ENCODE measurements around the gene PCNX2.

The PCNX2 gene

GRCh38 chr1:233063462-233063861 lies 232.1 kb downstream of the PCNX2 start:
- no peak for DNase-seq (ENCODE audit: low read depth)

- no peak for DNase-seq (ENCODE audit: low read depth)
Observed at GRCh38 chr1:233061265-233061664, 234.3 kb downstream of the PCNX2 start.

GRCh38 chr1:233060461-233060994 lies 235.0 kb downstream of the PCNX2 start:
- no peak for DNase-seq (ENCODE audit: low read depth)

- DNase-seq (ENCODE audit: low read depth): no peak
Observed at GRCh38 chr1:233057836-233058235, 237.7 kb downstream of the PCNX2 start.

- DNase-seq (ENCODE audit: low read depth): no peak
Observed at GRCh38 chr1:233055879-233056641, 239.5 kb downstream of the PCNX2 start.

GRCh38 chr1:233045588-233045987 lies 249.9 kb downstream of the PCNX2 start:
- no peak for DNase-seq (ENCODE audit: low read depth)

- no peak for DNase-seq (ENCODE audit: low read depth)
Observed at GRCh38 chr1:233042834-233043233, 252.7 kb downstream of the PCNX2 start.

GRCh38 chr1:233040494-233040893 lies 255.0 kb downstream of the PCNX2 start:
- DNase-seq (ENCODE audit: low read depth): no peak

- no peak for DNase-seq (ENCODE audit: low read depth)
Observed at GRCh38 chr1:233038581-233038980, 256.9 kb downstream of the PCNX2 start.

GRCh38 chr1:233037843-233038242 lies 257.7 kb downstream of the PCNX2 start:
- no peak for DNase-seq (ENCODE audit: low read depth)

GRCh38 chr1:233034836-233035235 lies 260.7 kb downstream of the PCNX2 start:
- no peak for DNase-seq (ENCODE audit: low read depth)

GRCh38 chr1:233033361-233033760 lies 262.2 kb downstream of the PCNX2 start:
- DNase-seq (ENCODE audit: low read depth): peak; percentile 39

GRCh38 chr1:233032916-233033315 lies 262.6 kb downstream of the PCNX2 start:
- no peak for DNase-seq (ENCODE audit: low read depth)

GRCh38 chr1:233031521-233031920 lies 264.0 kb downstream of the PCNX2 start:
- DNase-seq (ENCODE audit: low read depth): no peak

GRCh38 chr1:233027046-233027445 lies 268.5 kb downstream of the PCNX2 start:
- DNase-seq (ENCODE audit: low read depth): no peak

- DNase-seq (ENCODE audit: low read depth): no peak
Observed at GRCh38 chr1:233025567-233025966, 270.0 kb downstream of the PCNX2 start.

GRCh38 chr1:233025157-233025556 lies 270.4 kb downstream of the PCNX2 start:
- DNase-seq (ENCODE audit: low read depth): no peak

GRCh38 chr1:233024199-233024598 lies 271.3 kb downstream of the PCNX2 start:
- no peak for DNase-seq (ENCODE audit: low read depth)

- no peak for DNase-seq (ENCODE audit: low read depth)
Observed at GRCh38 chr1:233022246-233022645, 273.3 kb downstream of the PCNX2 start.

GRCh38 chr1:233020426-233020825 lies 275.1 kb downstream of the PCNX2 start:
- no peak for DNase-seq (ENCODE audit: low read depth)

- DNase-seq (ENCODE audit: low read depth): no peak
Observed at GRCh38 chr1:233019778-233020325, 275.7 kb downstream of the PCNX2 start.

GRCh38 chr1:233019083-233019482 lies 276.4 kb downstream of the PCNX2 start:
- no peak for DNase-seq (ENCODE audit: low read depth)

- no peak for DNase-seq (ENCODE audit: low read depth)
Observed at GRCh38 chr1:233016798-233017197, 278.7 kb downstream of the PCNX2 start.

- DNase-seq (ENCODE audit: low read depth): no peak
Observed at GRCh38 chr1:233015965-233016364, 279.6 kb downstream of the PCNX2 start.

Measured in GM04504 (cell line).